Mesendoderm (in vitro differentiated cells): ENCODE results near the gene POLD2.

ENCODE experiments used
- DNase-seq: peaks from one replicate; pipeline ENCODE4 v3.0.0; 2013
- H2AK5ac ChIP-seq: 2 replicates; pipeline ENCODE4 v1.6.1; 2013; ENCODE audit warnings: low read length, inconsistent platforms
- H2BK120ac ChIP-seq: 2 replicates; pipeline ENCODE4 v1.6.1; 2013; ENCODE audit warnings: low read depth, mild to moderate bottlenecking, low read length, moderate library complexity, mixed read lengths
- H2BK15ac ChIP-seq: replicated peaks from 2 replicates; pipeline ENCODE4 v1.6.1; 2013; ENCODE audit warnings: low read depth, mild to moderate bottlenecking, moderate library complexity
- H2BK5ac ChIP-seq: 2 replicates; pipeline ENCODE4 v1.6.1; 2013; ENCODE audit warnings: low read length, inconsistent platforms
- H3K18ac ChIP-seq: 2 replicates; pipeline ENCODE4 v1.6.1; 2013; ENCODE audit warnings: mild to moderate bottlenecking, low read length, mixed read lengths
- H3K23ac ChIP-seq: one replicate; pipeline ENCODE4 v1.6.1; 2013; ENCODE audit warnings: low read length
- H3K27ac ChIP-seq: 2 replicates; pipeline ENCODE4 v1.5.1; 2013; ENCODE audit warnings: low read depth, mild to moderate bottlenecking, inconsistent platforms, low read length, moderate library complexity
- H3K27me3 ChIP-seq: 2 replicates; pipeline ENCODE4 v1.6.1; 2013; ENCODE audit warnings: low read length, control low read depth, mild to moderate bottlenecking, inconsistent platforms; ENCODE audit not compliant: insufficient read depth, poor library complexity
- H3K36me3 ChIP-seq: 2 replicates; pipeline ENCODE4 v1.6.1; 2013; ENCODE audit warnings: low read length, inconsistent platforms; ENCODE audit not compliant: control insufficient read depth, insufficient read depth
- H3K4ac ChIP-seq: one replicate; pipeline ENCODE4 v1.6.1; 2013; ENCODE audit warnings: low read depth, mild to moderate bottlenecking, low read length, moderate library complexity
- H3K4me1 ChIP-seq: 2 replicates; pipeline ENCODE4 v1.6.1; 2013; ENCODE audit warnings: low read depth, low read length, inconsistent platforms; ENCODE audit not compliant: control insufficient read depth
- H3K4me2 ChIP-seq: 2 replicates; pipeline ENCODE4 v1.6.1; 2013; ENCODE audit warnings: low read length
- H3K4me3 ChIP-seq: 2 replicates; pipeline ENCODE4 v1.5.1; 2013; ENCODE audit warnings: mild to moderate bottlenecking, low read length
- H3K56ac ChIP-seq: one replicate; pipeline ENCODE4 v1.6.1; 2013; ENCODE audit warnings: low read length
- H3K79me1 ChIP-seq: 2 replicates; pipeline ENCODE4 v1.6.1; 2013; ENCODE audit warnings: low read length, inconsistent platforms
- H3K79me2 ChIP-seq: 2 replicates; pipeline ENCODE4 v1.6.1; 2013; ENCODE audit warnings: mild to moderate bottlenecking, low read length; ENCODE audit not compliant: control insufficient read depth, insufficient read depth
- H3K9ac ChIP-seq: 2 replicates; pipeline ENCODE4 v1.6.1; 2013; ENCODE audit warnings: low read length, inconsistent platforms
- H4K5ac ChIP-seq: one replicate; pipeline ENCODE4 v1.6.1; 2013; ENCODE audit warnings: low read length
- H4K8ac ChIP-seq: one replicate; pipeline ENCODE4 v1.6.1; 2013; ENCODE audit warnings: low read depth, mild to moderate bottlenecking, control low read depth, low read length, moderate library complexity
- WGBS: extraction: QIAGEN DNeasy Blood & Tissue Kit; methylation state at CpG from one replicate; pipeline ENCODE4 v1.1.7; 2013; ENCODE audit warnings: low lambda C conversion rate, missing lambda C conversion rate; ENCODE audit not compliant: insufficient coverage; ENCODE audit errors: extremely low coverage; 5-methylcytosine and 5-hydroxymethylcytosine counted together

Gene POLD2

GRCh38 chr7:44107961-44108767, 15.2 kb downstream of the POLD2 start:
- no peak overlapping the region for H2AK5ac ChIP-seq
- H4K5ac ChIP-seq = no peak overlapping the region
- H4K8ac ChIP-seq = no peak overlapping the region
- no peak overlapping the region for H3K4me3 ChIP-seq
- H3K4ac ChIP-seq = no peak overlapping the region
- H3K79me1 ChIP-seq = no peaks in the 10 kb centered on the region
- no peak overlapping the region for H3K56ac ChIP-seq
- no CpG with 5 or more reads among the region's 21 CpGs for WGBS
- no peak overlapping the region for H2BK15ac ChIP-seq
- no peak overlapping the region for H2BK5ac ChIP-seq
- H3K36me3 ChIP-seq = no peaks in the 10 kb centered on the region
- no peak for DNase-seq
- no peak overlapping the region for H3K23ac ChIP-seq
- H3K27ac ChIP-seq = no peak overlapping the region
- no peaks in the 10 kb centered on the region for H3K79me2 ChIP-seq
- H2BK120ac ChIP-seq = no peak overlapping the region
- H3K4me1 ChIP-seq = no peaks in the 10 kb centered on the region
- no peaks in the 10 kb centered on the region for H3K27me3 ChIP-seq
- H3K4me2 ChIP-seq = no peak overlapping the region
- H3K9ac ChIP-seq = no peak overlapping the region
- H3K18ac ChIP-seq = no peak overlapping the region

- no peaks in the 10 kb centered on the region for H3K79me1 ChIP-seq
- no peak overlapping the region for H3K4ac ChIP-seq
- H3K79me2 ChIP-seq = no peaks in the 10 kb centered on the region
- H3K56ac ChIP-seq = no peak overlapping the region
- H4K8ac ChIP-seq = no peak overlapping the region
- no peak overlapping the region for H4K5ac ChIP-seq
- no peaks in the 10 kb centered on the region for H3K36me3 ChIP-seq
- no peak overlapping the region for H3K9ac ChIP-seq
- no CpG with 5 or more reads among the region's 18 CpGs for WGBS
- H2BK15ac ChIP-seq = no peak overlapping the region
- DNase-seq = no peak
- no peaks in the 10 kb centered on the region for H3K27me3 ChIP-seq
- H2AK5ac ChIP-seq = no peak overlapping the region
- no peak overlapping the region for H3K18ac ChIP-seq
- no peaks in the 10 kb centered on the region for H3K4me1 ChIP-seq
- H3K27ac ChIP-seq = no peak overlapping the region
- H3K23ac ChIP-seq = no peak overlapping the region
- H2BK5ac ChIP-seq = no peak overlapping the region
- H3K4me2 ChIP-seq = no peak overlapping the region
- H3K4me3 ChIP-seq = no peak overlapping the region
- H2BK120ac ChIP-seq = no peak overlapping the region
Observed at GRCh38 chr7:44107116-44107960, 16.0 kb downstream of the POLD2 start.

GRCh38 chr7:44106311-44107065, 16.9 kb downstream of the POLD2 start:
- WGBS = no CpG with 5 or more reads among the region's 10 CpGs
- no peak overlapping the region for H4K5ac ChIP-seq

GRCh38 chr7:44105832-44106231, 17.5 kb downstream of the POLD2 start:
- peak overlapping the region; percentile 81 for H3K56ac ChIP-seq
- no peak for DNase-seq
- H3K27me3 ChIP-seq = no peaks in the 10 kb centered on the region
- no peak overlapping the region for H2AK5ac ChIP-seq
- no peaks in the 10 kb centered on the region for H3K79me2 ChIP-seq
- no peak overlapping the region for H2BK120ac ChIP-seq
- no peak overlapping the region for H2BK5ac ChIP-seq
- peak overlapping the region; percentile 30 for H3K9ac ChIP-seq
- H3K4ac ChIP-seq = no peak overlapping the region
- no peak overlapping the region for H3K27ac ChIP-seq
- no peak overlapping the region for H3K4me2 ChIP-seq
- H3K36me3 ChIP-seq = no peaks in the 10 kb centered on the region
- no peak overlapping the region for H4K8ac ChIP-seq
- H3K23ac ChIP-seq = no peak overlapping the region
- WGBS = no CpG with 5 or more reads among the region's 2 CpGs
- H3K4me3 ChIP-seq = no peak overlapping the region
- H3K79me1 ChIP-seq = no peaks in the 10 kb centered on the region
- H3K18ac ChIP-seq = no peak overlapping the region
- H4K5ac ChIP-seq = no peak overlapping the region
- no peaks in the 10 kb centered on the region for H3K4me1 ChIP-seq
- no peak overlapping the region for H2BK15ac ChIP-seq

More at GRCh38 chr7:44106311-44107065, 16.9 kb downstream of the POLD2 start:
- Histone ChIP-seq H3K4me3 (no peak overlapping the region), H3K4me1 (no peaks in the 10 kb centered on the region), H2BK120ac (no peak overlapping the region), H3K4me2 (no peak overlapping the region), H2BK5ac (no peak overlapping the region), H3K9ac (no peak overlapping the region), H2AK5ac (no peak overlapping the region), H3K79me2 (no peaks in the 10 kb centered on the region), H3K4ac (no peak overlapping the region), H3K23ac (no peak overlapping the region), H3K27ac (no peak overlapping the region), H3K18ac (no peak overlapping the region), H3K36me3 (no peaks in the 10 kb centered on the region), H3K79me1 (no peaks in the 10 kb centered on the region), H4K8ac (no peak overlapping the region), H2BK15ac (no peak overlapping the region), H3K56ac (no peak overlapping the region), H3K27me3 (no peaks in the 10 kb centered on the region)
- DNase-seq = no peak

GRCh38 chr7:44104860-44105771, 18.2 kb downstream of the POLD2 start:
- H3K4me3 ChIP-seq = peak overlapping the region; percentile 44
- H3K27ac ChIP-seq = no peak overlapping the region
- H3K4me1 ChIP-seq = no peaks in the 10 kb centered on the region
- peak; percentile 81 for DNase-seq
- no peaks in the 10 kb centered on the region for H3K27me3 ChIP-seq
- no peak overlapping the region for H3K23ac ChIP-seq
- H2BK5ac ChIP-seq = no peak overlapping the region
- H2BK15ac ChIP-seq = no peak overlapping the region
- H3K36me3 ChIP-seq = no peaks in the 10 kb centered on the region
- no peak overlapping the region for H2BK120ac ChIP-seq
- WGBS = no CpG with 5 or more reads among the region's 28 CpGs
- peak overlapping the region; percentile 22 for H3K4ac ChIP-seq
- peak overlapping the region; percentile 5 for H3K4me2 ChIP-seq
- H3K56ac ChIP-seq = peak overlapping the region; percentile 81
- H3K79me2 ChIP-seq = no peaks in the 10 kb centered on the region
- H2AK5ac ChIP-seq = no peak overlapping the region
- H3K9ac ChIP-seq = peak overlapping the region; percentile 50
- no peak overlapping the region for H3K18ac ChIP-seq
- no peak overlapping the region for H4K5ac ChIP-seq
- H3K79me1 ChIP-seq = no peaks in the 10 kb centered on the region
- no peak overlapping the region for H4K8ac ChIP-seq
